ENCODE measurements around the gene CASKIN1.
A peak's percentile ranks its signal among the peaks of the same experiment; 100 is the strongest.

DNA sequence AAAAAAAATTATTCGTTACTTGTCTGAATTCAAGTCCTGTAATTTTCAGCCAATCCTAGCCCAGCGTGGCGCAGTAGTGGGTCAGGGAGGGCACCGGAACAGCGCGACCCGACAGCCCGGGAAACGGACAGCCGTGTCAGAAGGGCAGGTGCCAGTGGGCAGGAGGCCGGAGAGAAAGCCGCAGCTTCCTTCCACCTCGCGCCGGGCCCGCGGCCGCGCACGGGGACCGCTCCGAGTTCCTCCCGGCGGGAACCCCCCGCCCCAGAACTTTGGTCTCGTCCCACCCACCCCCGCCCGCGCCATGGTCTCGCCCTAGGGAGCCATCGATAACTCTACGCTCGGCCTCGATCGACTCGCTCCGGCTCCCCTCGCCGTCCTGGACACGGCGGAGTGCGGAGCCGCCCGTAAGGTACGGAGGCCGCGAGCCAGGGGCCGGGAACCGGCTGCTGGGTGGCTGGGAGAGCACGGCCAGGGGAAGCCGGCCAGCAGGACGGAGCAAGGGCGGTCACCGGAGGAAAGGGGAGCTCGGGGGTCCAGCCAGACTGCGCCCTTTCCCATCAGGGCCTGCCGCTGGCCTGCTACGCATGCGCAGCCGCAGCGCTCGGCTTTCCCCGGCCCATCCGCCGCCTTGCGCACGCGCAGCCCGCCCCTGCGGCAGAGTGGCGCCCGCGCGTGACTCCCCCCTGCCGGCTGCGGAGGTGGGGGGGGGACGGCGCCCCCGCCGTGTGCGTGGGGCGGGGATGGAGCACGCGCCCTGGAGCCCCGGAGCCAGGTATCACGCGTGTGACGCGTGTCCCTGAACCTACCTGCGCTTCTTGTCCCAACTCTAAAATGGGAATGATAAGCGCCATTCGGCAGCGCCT is 8.9 kb upstream of the CASKIN1 start, which contains the start of gene MLST8:
- TF ChIP-seq, protein P1, sequence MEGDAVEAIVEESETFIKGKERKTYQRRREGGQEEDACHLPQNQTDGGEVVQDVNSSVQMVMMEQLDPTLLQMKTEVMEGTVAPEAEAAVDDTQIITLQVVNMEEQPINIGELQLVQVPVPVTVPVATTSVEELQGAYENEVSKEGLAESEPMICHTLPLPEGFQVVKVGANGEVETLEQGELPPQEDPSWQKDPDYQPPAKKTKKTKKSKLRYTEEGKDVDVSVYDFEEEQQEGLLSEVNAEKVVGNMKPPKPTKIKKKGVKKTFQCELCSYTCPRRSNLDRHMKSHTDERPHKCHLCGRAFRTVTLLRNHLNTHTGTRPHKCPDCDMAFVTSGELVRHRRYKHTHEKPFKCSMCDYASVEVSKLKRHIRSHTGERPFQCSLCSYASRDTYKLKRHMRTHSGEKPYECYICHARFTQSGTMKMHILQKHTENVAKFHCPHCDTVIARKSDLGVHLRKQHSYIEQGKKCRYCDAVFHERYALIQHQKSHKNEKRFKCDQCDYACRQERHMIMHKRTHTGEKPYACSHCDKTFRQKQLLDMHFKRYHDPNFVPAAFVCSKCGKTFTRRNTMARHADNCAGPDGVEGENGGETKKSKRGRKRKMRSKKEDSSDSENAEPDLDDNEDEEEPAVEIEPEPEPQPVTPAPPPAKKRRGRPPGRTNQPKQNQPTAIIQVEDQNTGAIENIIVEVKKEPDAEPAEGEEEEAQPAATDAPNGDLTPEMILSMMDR (IDR thresholded peaks at IDR 0.05), result peak in 3 of 7 experiments; percentile 13 to 27 (median 15)
- peak; percentile 61 to 91 (median 86) for TF ChIP-seq POLR2A (IDR thresholded peaks at IDR 0.05)
